ENCODE data around the gene HLA-DMB.

The HLA-DMB gene

GRCh38 chr6:32967151-32968091, 26.6 kb upstream of the HLA-DMB start:
- DNase-seq = no peak

GRCh38 chr6:32964776-32965175, 23.9 kb upstream of the HLA-DMB start:
- no peak for DNase-seq
- Mint-ChIP-seq H3K4me3 (no peak overlapping the region), H3K4me1 (ENCODE audit: low read depth) (peaks cover 55% of the 10 kb centered on the region), H3K27ac (peak overlapping the region; percentile 30), H3K36me3 (ENCODE audit: low read depth) (peaks cover 19% of the 10 kb centered on the region), H3K27me3 (no peaks in the 10 kb centered on the region), H3K9me3 (no peaks in the 10 kb centered on the region)

More at GRCh38 chr6:32967151-32968091, 26.6 kb upstream of the HLA-DMB start:
- Mint-ChIP-seq H3K27ac (peak overlapping the region; percentile 100), H3K36me3 (ENCODE audit: low read depth) (peaks cover 44% of the 10 kb centered on the region), H3K4me3 (peak overlapping the region; percentile 92), H3K4me1 (ENCODE audit: low read depth) (peaks cover 39% of the 10 kb centered on the region), H3K9me3 (no peaks in the 10 kb centered on the region), H3K27me3 (no peaks in the 10 kb centered on the region)

DNA sequence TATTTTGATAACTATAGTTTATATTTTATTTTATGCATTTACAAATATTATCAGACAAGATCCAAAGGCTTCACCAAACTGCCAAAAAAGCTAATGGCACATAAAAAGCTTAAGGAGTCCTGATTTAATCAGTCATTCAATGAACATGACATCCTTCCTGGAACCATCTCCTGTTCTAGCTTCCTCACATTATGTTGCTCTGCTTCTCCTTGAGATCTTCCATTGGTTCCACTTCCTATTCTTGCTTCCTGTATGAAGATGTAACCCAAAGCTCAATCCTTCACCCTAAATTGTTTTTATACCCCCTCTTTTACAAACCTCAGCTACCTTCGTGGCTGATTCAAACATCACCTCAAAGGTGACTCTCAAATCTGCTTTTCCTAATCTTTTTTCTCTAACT, 23.0 kb upstream of the HLA-DMB start:
- H3K27ac Mint-ChIP-seq = peak overlapping the region; percentile 12
- H3K27me3 Mint-ChIP-seq = no peaks in the 10 kb centered on the region
- no peak overlapping the region for H3K4me3 Mint-ChIP-seq
- peaks cover 10% of the 10 kb centered on the region for H3K36me3 Mint-ChIP-seq (ENCODE audit: low read depth)
- peaks cover 55% of the 10 kb centered on the region for H3K4me1 Mint-ChIP-seq (ENCODE audit: low read depth)
- no peaks in the 10 kb centered on the region for H3K9me3 Mint-ChIP-seq
- DNase-seq = no peak

DNA sequence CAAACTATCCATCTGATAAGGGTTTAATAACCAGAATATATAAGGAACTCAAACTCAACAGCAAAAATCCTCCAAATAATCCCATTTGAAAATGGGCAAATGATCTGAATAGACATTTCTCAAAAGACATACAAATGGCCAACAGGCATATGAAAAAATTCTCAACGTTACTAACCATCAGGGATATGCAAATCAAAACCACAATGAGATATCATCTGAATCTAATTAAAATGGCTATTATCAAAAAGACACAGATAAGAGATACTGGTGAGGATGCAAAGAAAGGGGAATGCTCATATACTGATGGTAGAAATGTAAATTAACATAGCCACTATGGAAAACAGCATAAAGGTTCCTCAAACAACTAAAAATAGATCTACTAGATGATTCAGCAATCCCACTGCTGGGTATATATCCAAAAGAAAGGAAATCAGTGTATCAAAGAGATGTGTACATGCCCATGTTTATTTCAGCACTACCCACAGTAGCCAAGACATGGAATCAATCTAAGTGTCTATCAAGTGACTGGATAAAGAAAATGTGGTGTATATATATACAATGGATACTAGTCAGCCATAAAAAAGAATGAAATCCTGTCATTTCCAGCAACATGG, 21.5 kb upstream of the HLA-DMB start:
- H3K4me3 Mint-ChIP-seq = no peak overlapping the region
- no peaks in the 10 kb centered on the region for H3K27me3 Mint-ChIP-seq
- H3K36me3 Mint-ChIP-seq (ENCODE audit: low read depth) = peaks cover 2% of the 10 kb centered on the region
- H3K27ac Mint-ChIP-seq = no peak overlapping the region
- H3K4me1 Mint-ChIP-seq (ENCODE audit: low read depth) = peaks cover 53% of the 10 kb centered on the region
- H3K9me3 Mint-ChIP-seq = no peaks in the 10 kb centered on the region
- DNase-seq = no peak

GRCh38 chr6:32960563-32960962, 19.7 kb upstream of the HLA-DMB start:
- no peaks in the 10 kb centered on the region for H3K9me3 Mint-ChIP-seq
- H3K4me1 Mint-ChIP-seq (ENCODE audit: low read depth) = peaks cover 45% of the 10 kb centered on the region
- H3K27me3 Mint-ChIP-seq = no peaks in the 10 kb centered on the region
- H3K36me3 Mint-ChIP-seq (ENCODE audit: low read depth) = no peaks in the 10 kb centered on the region
- DNase-seq = no peak
- no peak overlapping the region for H3K27ac Mint-ChIP-seq
- no peak overlapping the region for H3K4me3 Mint-ChIP-seq

- no peak overlapping the region for H3K4me3 Mint-ChIP-seq
These were observed 15.3 kb upstream of the HLA-DMB start for GRCh38 chr6:32956176-32956575.

DNA sequence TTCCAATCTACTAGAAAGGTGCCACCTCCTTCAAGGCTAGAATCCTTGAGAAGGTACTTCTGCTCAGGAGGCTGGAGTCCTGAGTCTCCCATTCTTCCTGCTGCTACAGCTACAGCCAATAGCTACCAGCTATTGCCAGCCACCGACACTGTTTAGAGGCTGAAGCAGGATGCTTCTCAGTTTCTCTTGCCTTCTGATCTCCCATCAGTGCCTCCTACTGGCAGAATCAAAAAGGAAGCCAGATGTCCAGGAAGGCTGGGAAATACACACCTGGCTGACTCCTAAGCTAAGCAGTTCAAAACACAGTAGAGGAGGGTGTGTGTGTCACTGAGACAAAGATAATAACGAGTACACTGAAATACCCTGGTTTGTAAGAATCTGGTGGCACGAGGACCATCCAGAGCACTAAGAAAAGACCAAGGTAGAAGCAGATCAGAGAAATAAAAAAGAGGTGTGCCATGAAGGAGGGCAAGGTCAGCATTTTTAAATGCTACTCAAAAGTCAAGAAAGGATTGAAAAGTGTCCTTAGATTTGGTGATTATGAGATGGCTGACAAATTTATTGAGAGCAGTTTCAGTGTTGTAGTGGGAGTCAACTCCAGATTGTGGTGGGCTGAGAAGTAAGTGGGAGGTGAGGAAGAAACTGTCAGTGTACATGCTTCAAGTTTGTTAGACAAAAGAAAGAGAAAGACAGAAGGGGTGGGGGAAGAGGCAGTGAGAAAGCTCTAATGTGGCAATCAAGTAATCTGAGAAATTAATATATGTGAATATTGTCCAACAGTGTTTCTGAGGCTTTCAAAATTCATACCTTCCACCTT, 14.4 kb upstream of the HLA-DMB start:
- Mint-ChIP-seq H3K36me3 (ENCODE audit: low read depth) (no peaks in the 10 kb centered on the region), H3K9me3 (no peaks in the 10 kb centered on the region), H3K27ac (peak overlapping the region; percentile 8), H3K4me3 (peak overlapping the region; percentile 2), H3K4me1 (ENCODE audit: low read depth) (peaks cover 44% of the 10 kb centered on the region), H3K27me3 (no peaks in the 10 kb centered on the region)
- DNase-seq = no peak

More at GRCh38 chr6:32956176-32956575, 15.3 kb upstream of the HLA-DMB start:
- Mint-ChIP-seq H3K9me3 (no peaks in the 10 kb centered on the region), H3K27ac (no peak overlapping the region), H3K27me3 (no peaks in the 10 kb centered on the region), H3K4me1 (ENCODE audit: low read depth) (peaks cover 46% of the 10 kb centered on the region), H3K36me3 (ENCODE audit: low read depth) (no peaks in the 10 kb centered on the region)
- no peak for DNase-seq

DNA sequence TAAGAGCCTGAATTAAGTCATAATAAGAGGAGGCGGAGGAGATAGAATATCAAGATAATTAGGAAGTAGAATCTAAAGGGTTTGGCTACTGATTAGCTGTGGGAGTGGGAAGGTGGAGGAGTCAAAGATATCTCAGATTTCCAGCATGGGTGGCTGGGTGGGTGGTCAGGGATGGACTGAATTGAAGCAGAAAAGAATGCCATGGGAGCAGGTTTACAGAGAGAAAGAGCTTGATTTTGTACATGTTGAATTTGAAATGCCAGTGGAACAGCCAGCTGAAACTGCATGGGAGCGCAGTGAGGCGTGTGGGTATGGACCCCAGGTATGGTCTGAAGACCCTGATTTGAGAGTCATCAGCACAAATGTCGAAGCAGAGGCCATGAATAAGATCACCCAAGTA, 13.4 kb upstream of the HLA-DMB start:
- peaks cover 52% of the 10 kb centered on the region for H3K4me1 Mint-ChIP-seq (ENCODE audit: low read depth)
- H3K4me3 Mint-ChIP-seq = no peak overlapping the region
- H3K27me3 Mint-ChIP-seq = no peaks in the 10 kb centered on the region
- H3K27ac Mint-ChIP-seq = no peak overlapping the region
- H3K9me3 Mint-ChIP-seq = no peaks in the 10 kb centered on the region
- H3K36me3 Mint-ChIP-seq (ENCODE audit: low read depth) = no peaks in the 10 kb centered on the region
- no peak for DNase-seq

- Mint-ChIP-seq H3K36me3 (ENCODE audit: low read depth) (no peaks in the 10 kb centered on the region), H3K27ac (no peak overlapping the region), H3K4me3 (no peak overlapping the region), H3K9me3 (no peaks in the 10 kb centered on the region), H3K27me3 (no peaks in the 10 kb centered on the region), H3K4me1 (ENCODE audit: low read depth) (peaks cover 56% of the 10 kb centered on the region)
- no peak for DNase-seq
These were observed 12.9 kb upstream of the HLA-DMB start for GRCh38 chr6:32953775-32954174.

DNA sequence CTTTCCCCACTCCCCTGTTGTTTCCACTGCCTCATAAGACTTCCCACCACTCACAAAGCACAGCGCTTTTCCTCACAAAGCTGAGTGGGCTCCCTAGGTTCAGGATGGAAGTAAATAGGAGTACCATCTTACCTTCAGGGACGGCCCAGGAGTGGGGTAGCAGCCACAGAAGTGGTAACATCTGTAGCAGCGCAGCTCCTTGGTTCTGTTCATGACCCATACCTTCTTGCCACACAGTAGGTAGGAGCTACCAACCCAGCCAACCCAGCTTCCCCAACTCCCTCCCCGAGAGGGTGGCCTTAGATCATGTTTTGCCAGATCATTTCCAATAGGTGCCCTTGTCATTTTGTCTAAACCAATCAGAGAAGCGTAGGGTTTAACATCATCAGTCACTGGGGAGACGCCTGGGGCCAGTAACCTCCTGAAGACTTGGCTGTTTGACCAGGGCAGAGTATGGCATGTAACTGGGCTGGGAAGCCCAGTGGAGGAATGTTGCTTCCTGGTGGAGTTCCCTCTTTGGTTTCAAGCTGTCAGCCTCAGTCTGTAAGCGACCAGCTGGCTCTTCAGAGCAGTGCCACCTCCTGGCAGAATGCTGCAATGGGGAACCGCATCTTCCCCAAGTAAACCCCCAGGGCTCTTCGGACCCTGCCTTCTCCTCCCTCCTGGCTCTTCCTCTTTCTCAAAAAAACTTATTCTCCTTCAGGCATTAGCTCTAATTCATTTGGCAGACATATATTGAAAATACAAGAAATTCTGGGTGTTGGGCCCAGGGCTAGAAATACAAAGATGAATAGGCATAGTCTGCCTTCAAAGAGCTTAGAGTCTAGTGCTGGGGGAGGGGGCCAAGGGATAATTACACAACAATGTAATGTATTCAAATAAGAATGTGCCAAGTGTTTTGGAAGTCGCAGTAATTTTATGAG, 12.2 kb upstream of the HLA-DMB start, which contains the start of gene HLA-DMA:
Gene HLA-DMA, minus strand, starts transcription at position 281 of the 923 bp plus-strand sequence. Its CDS starts 61 bp downstream, at position 220.
- Mint-ChIP-seq H3K27ac (peak within 1 kb of the TSS; percentile 84), H3K27me3 (no peaks in the 10 kb centered on the region), H3K4me1 (ENCODE audit: low read depth) (peaks cover 63% of the 10 kb centered on the region), H3K4me3 (peak within 1 kb of the TSS; percentile 74), H3K36me3 (ENCODE audit: low read depth) (no peaks in the 10 kb centered on the region), H3K9me3 (no peaks in the 10 kb centered on the region)
- DNase-seq = peak; percentile 80

DNA sequence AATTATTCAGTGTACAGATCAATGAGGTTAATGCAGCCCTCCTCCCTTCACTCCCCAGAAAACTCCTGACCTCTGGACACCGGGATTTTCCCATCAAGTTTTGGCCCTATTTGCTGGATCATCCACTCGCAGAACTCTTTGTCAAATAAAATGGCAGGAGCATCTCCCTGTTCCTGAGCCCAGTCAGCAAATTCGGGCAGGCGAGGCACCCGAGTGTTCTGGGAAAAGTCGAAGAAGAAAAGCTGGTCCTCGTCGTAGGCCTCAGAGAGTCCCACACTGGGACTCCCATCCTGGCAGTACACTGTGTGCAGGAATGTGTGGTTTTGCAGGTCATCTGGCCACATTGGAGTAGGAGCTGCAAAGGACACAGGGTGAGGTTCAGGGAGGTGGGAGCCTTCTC, 9.6 kb upstream of the HLA-DMB start:
- H3K27ac Mint-ChIP-seq = no peak overlapping the region
- H3K36me3 Mint-ChIP-seq (ENCODE audit: low read depth) = no peaks in the 10 kb centered on the region
- peaks cover 70% of the 10 kb centered on the region for H3K4me1 Mint-ChIP-seq (ENCODE audit: low read depth)

GRCh38 chr6:32950010-32950409, 9.2 kb upstream of the HLA-DMB start:
- Mint-ChIP-seq H3K36me3 (ENCODE audit: low read depth) (no peaks in the 10 kb centered on the region), H3K9me3 (peaks cover 2% of the 10 kb centered on the region), H3K4me3 (no peak overlapping the region), H3K27ac (peak overlapping the region; percentile 6), H3K4me1 (ENCODE audit: low read depth) (peaks cover 70% of the 10 kb centered on the region), H3K27me3 (no peaks in the 10 kb centered on the region)
- DNase-seq = no peak

More for the DNA sequence above, 9.6 kb upstream of the HLA-DMB start:
- Mint-ChIP-seq H3K9me3 (peaks cover 2% of the 10 kb centered on the region), H3K27me3 (no peaks in the 10 kb centered on the region), H3K4me3 (no peak overlapping the region)
- DNase-seq = no peak

- Mint-ChIP-seq H3K4me1 (ENCODE audit: low read depth) (peaks cover 70% of the 10 kb centered on the region), H3K4me3 (no peak overlapping the region), H3K9me3 (peaks cover 2% of the 10 kb centered on the region), H3K36me3 (ENCODE audit: low read depth) (no peaks in the 10 kb centered on the region), H3K27ac (no peak overlapping the region), H3K27me3 (no peaks in the 10 kb centered on the region)
- no peak for DNase-seq
These were observed 8.3 kb upstream of the HLA-DMB start for GRCh38 chr6:32949113-32949512.

All from activated T-cell treated with anti-CD3 and anti-CD28 coated beads, Interleukin-2, amount 50 U/mL, for 24 hours (primary cell).